ENCODE data around the gene DACT3. TPM values are rescaled to one million over a fixed set of nuclear protein-coding genes. Genes with fewer than 3 reads are reported as not detected.

DACT3 gene
- total RNA-seq, 1 donor from 2014 or later: 31.0 TPM

- DNase-seq (ENCODE audit: low spot score): no peak
Observed at GRCh38 chr19:46598372-46598917, 62.5 kb downstream of the DACT3 start.

Other genes starting within 250 kb of the DACT3 start
- gene CCDC8, start 247.6 kb downstream of the DACT3 start, total RNA-seq: 8.5 TPM
- 1.4 TPM for gene PNMA8C, start 232.2 kb downstream of the DACT3 start, total RNA-seq
- 9.6 TPM for gene PNMA8A, start 189.6 kb downstream of the DACT3 start, total RNA-seq
- gene PNMA8B, start 165.3 kb downstream of the DACT3 start, total RNA-seq: 5.3 TPM
- gene CALM3, start 59.9 kb downstream of the DACT3 start, total RNA-seq: 325 TPM
- 1.7 TPM for gene PTGIR, start 36.1 kb downstream of the DACT3 start, total RNA-seq
- gene GNG8, start 25.0 kb downstream of the DACT3 start, total RNA-seq: not detected
- 61.5 TPM for gene PRKD2, start 55.9 kb upstream of the DACT3 start, total RNA-seq
- gene FKRP, start 84.9 kb upstream of the DACT3 start, total RNA-seq: 16.3 TPM
- 83.9 TPM for gene STRN4, start 85.3 kb upstream of the DACT3 start, total RNA-seq
- gene SLC1A5, start 127.4 kb upstream of the DACT3 start, total RNA-seq: 105 TPM
- gene AP2S1, start 189.7 kb upstream of the DACT3 start, total RNA-seq: 125 TPM
- 60.1 TPM for gene ARHGAP35, start 199.8 kb upstream of the DACT3 start, total RNA-seq

All from mucosa of gallbladder (tissue), 1 donor.